NCI-H146 treated with DMSO at 0.1 percent for 48 hours (cell line): ENCODE results near the gene SLC41A1.

ENCODE experiments used
- DNase-seq: peaks from one replicate; lab custom pipeline; 2025; ENCODE audit not compliant: unreplicated experiment; lab: John Stamatoyannopoulos, UW

SLC41A1 gene

DNA sequence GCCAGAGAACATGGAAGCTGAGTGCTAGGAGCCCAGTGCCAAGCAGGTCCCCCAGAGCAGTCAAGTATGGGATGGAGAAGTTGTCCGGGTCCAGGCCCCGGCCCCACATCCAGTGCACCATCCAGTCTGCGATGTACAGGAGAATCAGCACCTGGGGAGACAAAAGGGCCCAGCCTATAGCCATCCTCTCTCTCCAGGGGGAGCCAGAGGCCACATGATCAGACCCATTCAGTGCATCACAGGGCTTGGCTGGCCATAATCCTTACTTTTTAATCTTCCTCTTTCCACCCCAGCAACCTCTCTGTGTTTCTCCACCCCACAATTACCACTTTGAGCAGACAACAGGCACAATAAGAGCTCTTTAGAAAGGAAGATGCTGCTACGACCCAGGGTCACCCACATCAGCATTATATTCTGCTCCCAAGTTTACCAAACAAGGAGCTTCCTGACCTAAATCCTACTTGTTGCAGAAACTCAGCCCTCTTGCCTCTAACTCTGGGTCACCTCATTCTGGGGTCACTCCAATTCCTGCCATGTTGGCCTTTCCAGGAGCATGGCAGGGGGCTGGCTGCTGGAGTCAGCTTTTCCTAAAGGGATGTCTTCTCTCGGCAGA is 21.3 kb downstream of the SLC41A1 start:
- DNase-seq: no peak

DNA sequence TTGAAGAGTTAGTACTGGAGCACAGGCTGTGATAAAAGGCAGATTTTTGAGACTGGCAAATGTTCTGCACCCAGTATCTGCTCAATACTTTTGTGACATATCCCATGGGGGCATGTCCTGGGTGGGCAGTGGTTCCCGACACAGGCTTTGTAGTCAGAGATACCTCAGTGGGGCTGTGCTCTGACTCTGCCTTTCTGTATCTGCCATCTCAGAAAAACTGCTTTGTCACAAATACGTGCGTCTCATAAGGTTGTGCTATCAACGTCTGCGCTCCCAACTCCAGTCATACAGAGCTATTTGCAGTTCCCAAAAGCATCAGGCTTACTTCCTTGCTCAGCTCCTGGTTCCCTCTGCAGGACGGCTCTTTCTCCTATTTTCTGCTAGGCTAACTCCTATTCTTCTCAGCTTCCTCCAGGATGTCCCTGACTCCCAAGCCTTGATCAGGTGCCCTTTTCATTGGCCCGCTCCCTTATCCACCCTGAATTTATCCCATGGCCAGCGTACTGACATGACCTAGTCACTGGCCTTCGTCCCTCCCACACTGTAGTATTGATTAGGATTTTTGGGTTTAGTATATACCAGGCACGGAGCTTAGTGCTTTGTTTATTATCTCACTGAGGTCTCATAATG is 25.6 kb downstream of the SLC41A1 start:
- no peak for DNase-seq

DNA sequence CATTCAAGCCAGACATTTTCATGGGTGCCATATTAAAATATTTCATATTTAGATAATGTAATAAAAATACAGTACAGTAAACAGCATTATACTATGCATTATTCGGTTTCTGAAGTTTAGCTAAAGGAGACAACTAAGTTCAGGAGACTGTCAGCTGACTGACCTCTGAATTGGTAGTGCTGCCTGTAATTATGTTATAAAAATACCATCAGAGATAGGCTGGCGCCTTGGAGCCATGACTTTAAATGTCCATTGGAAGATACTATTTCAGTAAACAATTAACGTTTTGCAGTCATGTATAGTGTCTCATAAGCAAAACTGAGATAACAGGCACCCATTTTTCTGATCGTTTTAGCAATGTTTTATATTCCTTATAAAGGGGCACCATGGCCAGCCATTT is 26.4 kb downstream of the SLC41A1 start:
- no peak for DNase-seq

DNA sequence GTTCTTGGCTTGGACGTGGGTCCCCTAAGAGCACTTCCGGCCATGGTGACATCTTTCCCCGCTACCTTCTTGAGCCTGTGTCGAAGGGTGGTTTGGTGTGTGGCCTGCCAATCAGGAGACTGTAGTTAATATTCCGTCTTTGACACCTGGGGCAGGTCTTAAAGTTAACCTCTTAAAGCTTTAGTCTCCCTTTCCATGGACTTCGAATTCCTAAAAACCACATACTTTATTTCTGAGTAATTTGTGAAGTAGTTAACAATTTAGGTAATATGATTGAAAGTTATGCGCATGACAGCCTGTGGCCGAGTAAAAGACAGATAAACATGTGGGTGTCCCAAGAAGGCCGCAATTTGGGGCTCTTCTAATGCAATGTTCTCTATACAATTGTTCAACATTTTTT is 27.6 kb downstream of the SLC41A1 start:
- DNase-seq: no peak

- DNase-seq: no peak
Measured at GRCh38 chr1:205783904-205784303, 29.1 kb downstream of the SLC41A1 start.

DNA sequence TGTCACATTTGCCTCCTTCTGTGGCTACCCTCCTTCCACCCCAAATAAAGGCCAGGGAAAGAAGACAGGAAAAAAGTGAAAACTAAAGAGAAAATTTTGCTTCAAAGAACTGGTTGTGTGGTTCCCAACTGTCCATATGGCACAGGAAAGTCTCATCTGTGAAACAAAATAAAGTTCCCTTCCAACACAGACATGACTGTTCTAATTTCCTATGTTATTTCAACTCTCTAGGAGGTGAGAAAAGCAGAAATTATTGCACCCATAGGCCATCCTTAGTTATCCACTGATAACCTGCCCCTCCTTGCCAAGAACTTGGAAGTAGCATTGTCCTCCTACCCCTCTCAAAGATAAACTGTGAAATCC is 29.6 kb downstream of the SLC41A1 start:
- DNase-seq: no peak

- DNase-seq: no peak
Measured at GRCh38 chr1:205782627-205783432, 30.2 kb downstream of the SLC41A1 start.

- no peak for DNase-seq
Measured at GRCh38 chr1:205780335-205780734, 32.7 kb downstream of the SLC41A1 start.

DNA sequence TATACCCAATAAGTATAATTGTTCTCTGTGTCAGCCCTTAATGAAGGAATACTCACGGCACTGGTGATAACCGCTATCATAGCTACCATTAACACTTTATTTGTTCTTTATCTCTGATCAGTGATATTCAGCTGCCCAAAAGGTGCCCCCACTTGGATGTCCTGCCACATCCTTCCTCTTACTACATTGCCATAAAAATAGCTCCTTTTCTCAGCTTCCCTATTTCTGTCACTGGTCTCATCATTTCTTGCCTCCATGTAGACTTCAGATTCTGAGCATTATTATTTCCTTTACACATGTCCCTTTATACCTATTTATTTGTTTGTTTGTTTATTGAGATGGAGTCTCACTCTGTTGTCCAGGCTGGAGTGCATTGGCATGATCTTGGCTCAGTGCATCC is 35.0 kb downstream of the SLC41A1 start:
- DNase-seq: no peak

DNA sequence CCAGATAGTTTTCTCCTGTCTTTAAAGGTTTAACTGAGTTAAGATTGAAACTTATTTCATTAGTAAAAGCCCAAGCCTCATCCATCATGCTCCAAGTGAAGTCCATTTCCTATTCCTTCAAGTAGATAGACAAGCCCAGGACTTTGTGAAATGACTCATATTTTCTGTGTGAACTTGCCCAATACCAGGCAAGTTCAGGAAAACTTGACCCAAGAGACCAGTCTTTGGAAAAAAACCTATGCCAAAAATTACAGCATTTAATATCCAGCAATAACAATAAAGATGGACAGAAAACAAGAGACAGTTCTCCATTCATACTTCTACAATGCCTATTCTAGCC is 37.3 kb downstream of the SLC41A1 start:
- no peak for DNase-seq

DNA sequence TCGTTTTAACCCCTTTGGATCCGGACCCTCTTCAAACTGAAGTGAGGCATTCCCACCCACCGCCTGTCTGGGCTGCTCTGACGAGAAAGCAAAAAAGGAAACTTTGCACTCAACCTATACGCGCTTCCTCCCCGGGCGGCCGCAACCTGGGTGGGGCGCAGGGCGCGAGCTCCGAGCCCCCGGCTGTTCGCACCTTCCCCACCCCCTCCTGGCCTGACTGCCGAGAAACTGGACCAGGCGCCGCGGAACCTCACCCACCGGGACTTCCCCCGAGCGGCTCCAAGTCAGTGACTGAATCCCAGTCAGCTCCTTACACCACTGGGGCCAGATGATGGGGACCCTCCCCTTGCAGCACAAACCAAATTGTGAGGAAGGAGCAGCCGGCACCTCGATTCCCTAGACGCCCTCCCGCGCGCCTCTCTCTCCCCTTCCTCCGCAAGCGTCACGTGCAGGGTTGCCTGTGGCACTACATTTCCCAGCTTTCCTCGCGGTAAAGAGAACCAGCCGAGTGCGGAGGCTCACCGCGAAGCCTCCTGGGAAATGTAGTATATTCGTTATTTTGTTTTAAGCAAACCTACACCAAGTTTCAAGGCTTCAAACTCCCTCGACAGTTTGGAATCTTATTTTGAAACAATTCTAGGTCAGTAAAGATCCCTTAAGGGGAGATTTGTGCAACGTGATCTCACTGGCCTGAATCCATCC is 37.8 kb downstream of the SLC41A1 start, which contains the start of gene RAB29:
TSS of gene RAB29 (minus strand) at position 468 of the 702 bp plus-strand sequence. CDS start 526 bp downstream, outside the sequence.
- DNase-seq: peak; percentile 58

DNA sequence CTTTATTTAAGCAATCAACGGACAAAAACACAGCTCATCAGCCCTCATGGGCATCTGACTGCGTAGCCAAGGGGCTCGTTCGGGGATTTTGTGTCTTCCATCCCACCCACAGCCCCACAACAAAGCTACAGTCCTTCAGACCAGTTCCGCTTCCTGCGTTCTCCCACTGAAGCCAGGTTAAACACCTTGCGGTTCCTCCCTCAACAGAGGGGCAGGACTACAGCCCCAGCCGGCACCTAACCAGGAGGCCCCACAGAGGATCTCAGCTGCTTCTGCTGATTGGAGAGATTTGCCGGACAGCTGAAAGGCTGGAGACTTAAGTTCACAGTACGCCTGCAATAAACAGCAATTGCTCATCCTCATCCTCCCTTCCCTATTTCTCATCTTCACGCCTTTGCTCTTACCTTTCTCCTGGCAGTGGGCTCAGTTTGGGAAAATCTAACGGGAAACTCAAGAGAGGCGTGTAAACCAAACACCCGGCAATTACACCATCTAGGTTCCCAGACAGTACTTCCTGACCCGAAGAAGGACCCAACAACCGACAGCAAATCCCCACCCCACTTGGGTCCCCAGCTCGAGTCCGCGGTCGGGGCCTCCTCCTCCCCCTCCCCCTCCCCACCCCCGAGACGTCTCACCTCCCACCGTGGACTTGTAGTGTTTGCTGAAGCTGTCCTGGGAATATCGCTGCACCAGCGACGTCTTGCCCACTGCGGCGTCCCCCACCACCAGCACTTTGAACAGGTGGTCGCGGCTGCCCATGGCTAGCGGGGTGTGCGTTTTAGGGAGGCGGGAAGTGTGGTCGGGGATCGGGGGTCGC is 38.6 kb downstream of the SLC41A1 start:
- no peak for DNase-seq

DNA sequence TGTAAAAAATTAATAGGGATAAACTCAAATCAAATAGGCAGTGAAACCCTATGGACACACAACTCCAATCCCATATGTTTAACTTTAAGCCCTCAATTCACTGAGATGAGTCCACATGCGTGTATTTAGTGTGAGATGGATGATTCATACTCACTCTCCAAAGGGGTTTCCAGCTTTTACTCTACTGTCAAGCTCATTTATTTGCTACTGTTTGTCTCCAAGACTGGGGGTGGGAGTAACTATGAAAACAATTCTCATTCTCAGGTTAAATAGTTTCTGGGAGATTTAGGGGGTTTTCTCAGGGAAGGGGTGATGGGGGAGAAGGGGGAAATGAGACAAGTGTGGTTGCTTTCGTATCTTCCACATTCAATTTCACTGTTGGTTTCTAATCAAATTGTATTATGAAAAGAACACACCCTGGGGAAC is 40.4 kb downstream of the SLC41A1 start:
- DNase-seq: no peak

GRCh38 chr1:205770618-205771017 is 42.4 kb downstream of the SLC41A1 start:
- no peak for DNase-seq

GRCh38 chr1:205769641-205770365 is 43.2 kb downstream of the SLC41A1 start:
- DNase-seq: no peak

GRCh38 chr1:205767248-205767647 is 45.8 kb downstream of the SLC41A1 start:
- DNase-seq: no peak

DNA sequence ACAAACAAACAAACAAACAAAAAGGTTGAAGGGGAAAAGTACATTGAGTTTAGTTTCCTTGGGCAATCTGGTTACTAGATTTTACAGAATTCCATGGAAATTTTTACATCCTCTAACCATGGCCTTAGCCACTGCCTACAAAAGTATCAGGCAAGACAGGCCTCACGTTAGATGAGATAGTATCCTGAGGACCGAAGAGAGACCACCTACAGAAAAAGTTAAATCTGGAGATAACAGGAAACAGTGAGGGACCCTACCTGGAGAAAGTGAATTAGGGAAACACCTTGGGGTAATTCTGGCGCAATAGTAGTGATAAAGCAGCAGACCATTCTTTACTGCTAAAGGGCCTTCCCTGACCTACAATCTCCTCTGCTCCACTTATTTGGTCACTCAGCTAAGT is 46.4 kb downstream of the SLC41A1 start:
- no peak for DNase-seq

DNA sequence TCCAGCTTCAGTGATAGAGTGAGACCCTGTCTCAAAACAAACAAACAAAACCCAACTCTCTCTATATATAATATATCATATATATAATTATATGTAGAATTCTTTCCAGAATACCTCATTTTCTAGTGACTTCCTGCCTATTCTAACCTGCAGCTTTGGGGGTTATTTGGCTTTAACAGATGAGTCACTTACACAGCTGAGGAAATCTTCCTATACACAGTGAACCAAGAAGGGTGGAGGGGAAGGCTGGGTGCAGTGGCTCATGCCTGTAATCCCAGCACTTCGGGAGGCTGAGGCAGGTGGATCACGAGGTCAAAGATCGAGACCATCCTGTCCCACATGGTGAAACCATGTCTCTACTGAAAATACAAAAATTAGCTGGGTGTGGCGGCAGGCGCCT is 47.0 kb downstream of the SLC41A1 start:
- no peak for DNase-seq

DNA sequence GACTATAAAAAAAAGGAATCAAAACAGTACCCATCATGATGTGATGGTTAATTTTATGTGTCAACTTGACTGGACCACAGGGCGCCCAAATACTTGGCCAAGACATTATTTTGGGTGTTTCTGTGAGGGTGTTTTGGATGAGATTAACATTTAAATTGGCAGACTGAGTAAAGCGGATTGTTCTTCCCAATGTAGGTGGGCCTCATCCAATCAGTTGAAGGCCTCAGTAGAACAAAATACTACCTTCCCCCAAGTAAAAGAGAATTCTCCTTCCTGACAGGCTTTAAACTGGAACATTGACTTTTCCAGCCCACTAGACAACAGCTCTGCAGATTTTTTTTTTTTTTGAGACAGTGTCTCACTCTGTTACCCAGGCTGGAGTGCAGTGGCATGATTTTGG is 48.4 kb downstream of the SLC41A1 start:
- DNase-seq: no peak

GRCh38 chr1:205763980-205764379 is 49.0 kb downstream of the SLC41A1 start:
- DNase-seq: no peak
